WI38 (cell line): Measurements from ENCODE around the gene CENATAC.

Experiments used
- H3K4me3 ChIP-seq: 2 replicates; pipeline ENCODE4 v1.5.1; 2011; ENCODE audit warnings: low read depth, mild to moderate bottlenecking, control low read depth, low read length
- CTCF ChIP-seq: IDR thresholded peaks from 2 replicates; pipeline ENCODE4 v1.5.1; 2012; ENCODE audit warnings: low read depth, mild to moderate bottlenecking, control low read depth, low read length

Gene CENATAC

DNA sequence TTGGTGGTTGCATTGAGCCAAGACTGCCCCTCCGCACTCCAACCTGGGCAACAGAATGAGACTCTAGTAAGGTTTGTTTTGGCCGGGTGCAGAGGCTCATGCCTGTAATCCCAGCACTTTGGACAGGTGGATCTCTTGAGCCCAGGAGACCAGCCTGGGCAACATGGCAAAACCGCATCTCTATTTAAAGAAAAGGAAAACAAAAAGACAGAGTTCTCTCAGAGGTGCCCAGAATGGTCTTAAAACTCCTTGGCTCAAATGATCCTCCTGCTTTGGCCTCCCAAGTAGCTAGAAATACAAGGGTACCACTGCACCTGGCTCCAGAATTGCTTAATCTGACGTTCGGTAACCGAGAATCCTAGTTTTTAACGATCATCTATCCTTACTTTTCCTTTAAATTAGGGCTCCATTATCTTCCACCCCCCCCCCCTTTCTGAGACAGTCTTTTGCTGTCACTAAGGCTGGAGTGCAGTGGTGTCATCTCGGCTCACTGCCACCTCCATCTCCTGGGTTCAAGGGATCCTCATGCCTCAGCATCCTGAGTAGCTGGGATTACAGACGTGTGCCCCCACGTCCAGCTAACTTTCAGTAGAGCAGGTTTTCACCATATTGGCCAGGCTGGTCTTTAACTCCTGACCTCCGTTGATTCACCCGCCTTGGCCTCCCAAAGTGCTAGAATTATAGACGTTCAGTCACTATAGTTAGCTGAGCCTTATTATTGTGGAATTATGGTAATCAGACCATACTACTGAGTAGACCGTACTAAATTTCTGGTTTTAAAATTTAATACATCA, 18.5 kb downstream of the CENATAC start:
- TF ChIP-seq CTCF, result no peak
- H3K4me3 ChIP-seq, result peak overlapping the region; percentile 99; the same call in 1 of the 2 replicates

GRCh38 chr11:119017377-119017776, 19.4 kb downstream of the CENATAC start:
- H3K4me3 ChIP-seq, result peak overlapping the region; percentile 99

DNA sequence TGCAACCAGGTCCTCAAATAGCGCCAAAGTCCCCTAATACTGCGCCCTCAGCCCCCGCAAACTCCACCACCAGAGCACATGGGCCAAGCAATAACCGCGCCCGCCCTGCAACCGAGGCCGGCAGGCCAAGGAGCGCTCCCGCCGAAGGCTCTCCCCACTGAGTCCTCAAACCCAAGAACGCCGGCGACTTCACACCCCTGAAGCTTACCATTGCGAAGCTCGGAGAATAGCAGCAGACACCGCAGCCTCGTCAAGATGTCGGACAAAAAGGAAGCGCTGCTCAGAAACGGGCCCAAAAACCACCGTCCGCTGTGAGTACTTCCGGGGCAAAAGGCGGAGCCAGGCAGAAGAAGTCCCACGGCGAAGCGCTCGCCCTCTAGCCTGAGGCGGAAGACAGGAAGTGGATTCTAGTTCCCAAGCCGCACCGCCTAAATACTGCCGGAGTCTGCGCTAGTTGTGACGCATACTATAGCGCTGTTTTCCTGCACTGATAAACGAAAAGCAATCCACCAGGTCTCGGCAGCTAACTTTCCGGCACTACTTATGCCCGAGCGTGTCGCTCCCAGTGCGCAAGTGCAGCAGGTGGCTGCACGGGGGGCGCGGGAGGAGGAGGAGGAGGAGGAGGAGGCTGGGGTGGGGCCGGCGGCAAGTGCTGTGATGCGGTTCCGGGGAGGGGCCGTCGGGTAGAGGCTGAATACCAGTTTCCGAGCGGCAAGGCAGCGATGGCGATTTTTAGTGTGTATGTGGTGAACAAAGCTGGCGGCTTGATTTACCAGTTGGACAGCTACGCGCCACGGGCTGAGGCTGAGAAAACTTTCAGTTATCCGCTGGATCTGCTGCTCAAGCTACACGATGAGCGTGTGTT, 20.4 kb downstream of the CENATAC start, which contains the start of the genes RPS25 and TRAPPC4:
Gene RPS25, minus strand, starts transcription at position 270 of the 865 bp plus-strand sequence. Its CDS starts 59 bp downstream, at position 211.
Gene TRAPPC4, plus strand, starts transcription at position 693 of the 865 bp plus-strand sequence. Its CDS starts 30 bp downstream, at position 723.
- H3K4me3 ChIP-seq, result peak within 1 kb of the TSS; percentile 99
- no peak for TF ChIP-seq CTCF

DNA sequence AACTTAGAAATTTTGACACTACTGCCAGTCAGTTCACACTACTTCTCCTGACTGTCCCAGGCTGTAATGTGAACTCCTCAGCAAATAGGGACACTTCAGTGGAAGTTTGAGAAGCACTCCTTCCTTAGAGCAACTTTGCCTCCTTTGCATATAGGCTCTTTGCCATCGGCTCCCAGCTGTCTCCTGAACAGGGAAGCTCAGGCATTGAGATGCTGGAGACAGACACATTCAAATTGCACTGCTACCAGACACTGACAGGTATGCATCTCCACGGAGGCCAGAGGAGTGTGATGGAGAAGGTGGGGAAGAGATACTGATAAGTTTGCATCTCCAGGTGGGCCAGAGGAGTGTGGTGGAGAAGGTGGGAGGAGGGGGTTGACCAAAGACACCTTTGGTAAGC, 22.1 kb downstream of the CENATAC start:
- no peak for TF ChIP-seq CTCF
- peak overlapping the region; percentile 99 for H3K4me3 ChIP-seq

GRCh38 chr11:119021631-119022030, 23.7 kb downstream of the CENATAC start:
- no peak overlapping the region for H3K4me3 ChIP-seq
- no peak for TF ChIP-seq CTCF

GRCh38 chr11:119023741-119024140, 25.8 kb downstream of the CENATAC start:
- TF ChIP-seq CTCF, result no peak
- H3K4me3 ChIP-seq, result no peak overlapping the region

GRCh38 chr11:119024430-119025098, 26.6 kb downstream of the CENATAC start:
- no peak overlapping the region for H3K4me3 ChIP-seq
- TF ChIP-seq CTCF, result no peak
